Stimulated activated naive CD8-positive, alpha-beta T cell treated with anti-CD3 and anti-CD28 coated beads, Interleukin-15, Interleukin-2, amounts not matched to agents 100 U/mL and 50 U/mL, for 24 hours (primary cell): ENCODE results near the gene OSBPL10.
A peak's percentile ranks its signal among the peaks of the same experiment; 100 is the strongest.
"Not testable (repeated sequence)": the region's sequence is repeated elsewhere in the genome, so short reads cannot be mapped to it uniquely, and the experiment has no call there.

Source experiments
- ATAC-seq: fragments of 150-1000 bp; cut with Tn5 transposase; one replicate; pipeline ENCODE4 v1.10.0; 2021
- DNase-seq: peaks from one replicate; pipeline ENCODE4 v3.0.0; 2021

The OSBPL10 gene

GRCh38 chr3:31704591-31705179, 276.4 kb downstream of the OSBPL10 start:
- peak; percentile 87 for ATAC-seq
- peak; percentile 28 for DNase-seq

GRCh38 chr3:31704156-31704555, 276.9 kb downstream of the OSBPL10 start:
- no peak for DNase-seq

GRCh38 chr3:31701286-31701685, 279.8 kb downstream of the OSBPL10 start:
- ATAC-seq, result no peak
- DNase-seq, result no peak

More at GRCh38 chr3:31704156-31704555, 276.9 kb downstream of the OSBPL10 start:
- ATAC-seq, result no peak

- no peak for DNase-seq
- no peak for ATAC-seq
Observed at GRCh38 chr3:31699309-31699953, 281.6 kb downstream of the OSBPL10 start.

GRCh38 chr3:31696815-31697548, 284.1 kb downstream of the OSBPL10 start:
- no peak for ATAC-seq
- no peak for DNase-seq

- DNase-seq (no peak), ATAC-seq (no peak)
Observed at GRCh38 chr3:31696009-31696297, 285.1 kb downstream of the OSBPL10 start.

GRCh38 chr3:31695280-31696008, 285.6 kb downstream of the OSBPL10 start:
- ATAC-seq (no peak), DNase-seq (peak; percentile 19)

GRCh38 chr3:31693346-31693745, 287.7 kb downstream of the OSBPL10 start:
- DNase-seq, result no peak
- ATAC-seq, result no peak

GRCh38 chr3:31692751-31693150, 288.3 kb downstream of the OSBPL10 start:
- DNase-seq (no peak), ATAC-seq (no peak)

GRCh38 chr3:31690771-31691170, 290.3 kb downstream of the OSBPL10 start:
- DNase-seq (no peak), ATAC-seq (no peak)

- not testable (repeated sequence) for DNase-seq
Observed at GRCh38 chr3:31689523-31689922, 291.5 kb downstream of the OSBPL10 start.

GRCh38 chr3:31688984-31689383, 292.1 kb downstream of the OSBPL10 start:
- DNase-seq, result no peak

More at GRCh38 chr3:31689523-31689922, 291.5 kb downstream of the OSBPL10 start:
- not testable (repeated sequence) for ATAC-seq

GRCh38 chr3:31687020-31687802, 293.9 kb downstream of the OSBPL10 start:
- ATAC-seq (no peak), DNase-seq (no peak)

More at GRCh38 chr3:31688984-31689383, 292.1 kb downstream of the OSBPL10 start:
- no peak for ATAC-seq

- ATAC-seq (no peak), DNase-seq (no peak)
Observed at GRCh38 chr3:31680072-31680870, 300.8 kb downstream of the OSBPL10 start.

- DNase-seq, result no peak
- ATAC-seq, result no peak
Observed at GRCh38 chr3:31676556-31676955, 304.5 kb downstream of the OSBPL10 start.

- no peak for DNase-seq
- ATAC-seq, result no peak
Observed at GRCh38 chr3:31673950-31674349, 307.1 kb downstream of the OSBPL10 start.

GRCh38 chr3:31671976-31672375, 309.1 kb downstream of the OSBPL10 start:
- DNase-seq, result no peak
- ATAC-seq, result no peak

- DNase-seq, result no peak
- ATAC-seq, result no peak
Observed at GRCh38 chr3:31671451-31671850, 309.6 kb downstream of the OSBPL10 start.

GRCh38 chr3:31670722-31671121, 310.3 kb downstream of the OSBPL10 start:
- ATAC-seq (no peak), DNase-seq (no peak)

GRCh38 chr3:31670136-31670535, 310.9 kb downstream of the OSBPL10 start:
- no peak for ATAC-seq
- no peak for DNase-seq

GRCh38 chr3:31668242-31668641, 312.8 kb downstream of the OSBPL10 start:
- ATAC-seq (no peak), DNase-seq (no peak)
